GM18502 (cell line): ENCODE measurements around the gene HMGXB4.

Source experiments
- ATAC-seq: cut with Tn5 transposase; IDR thresholded peaks from one replicate; pipeline ENCODE4 v1.9.1; 2021; ENCODE audit warnings: mild to moderate bottlenecking; ENCODE audit not compliant: unreplicated experiment, poor library complexity

The HMGXB4 gene

DNA sequence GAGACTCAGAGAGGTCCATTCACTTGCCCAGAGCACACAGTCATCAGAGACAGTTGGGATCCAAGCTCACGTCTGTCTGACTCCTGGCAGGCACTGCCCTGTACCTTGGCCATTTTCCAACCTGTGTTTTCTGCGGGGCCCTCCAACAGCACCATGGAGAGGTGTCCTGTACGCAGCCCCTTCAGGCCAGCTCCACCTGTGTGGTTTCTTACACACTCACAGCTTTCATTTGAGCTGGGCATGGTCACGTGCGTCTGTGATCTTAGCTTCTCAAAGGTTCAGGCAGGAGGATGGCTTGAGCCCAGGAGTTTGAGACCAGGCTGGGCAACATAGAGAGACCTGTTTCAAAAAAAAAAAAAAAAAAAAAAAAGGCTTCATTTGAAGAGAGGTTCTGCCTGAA, 66.8 kb downstream of the HMGXB4 start:
- no peak for ATAC-seq

DNA sequence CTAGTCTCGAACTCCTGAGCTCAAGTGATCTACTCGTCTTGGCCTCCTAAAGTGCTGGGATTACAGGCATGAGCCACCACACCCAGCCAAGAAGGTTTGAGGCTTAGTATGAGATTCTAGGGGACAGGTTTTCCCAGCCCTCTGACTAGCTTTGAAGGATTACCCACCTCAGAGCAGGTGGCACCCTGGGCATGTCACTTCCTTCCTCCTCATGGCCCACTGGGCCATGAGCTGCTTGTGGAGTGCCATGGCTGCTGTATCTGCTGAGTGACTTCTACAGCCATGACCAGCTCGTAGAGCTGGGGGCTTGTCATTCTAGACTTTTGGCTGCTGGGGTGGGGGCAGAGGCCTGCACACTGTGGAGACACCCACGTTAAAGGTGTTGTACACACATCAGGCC, 67.5 kb downstream of the HMGXB4 start:
- no peak for ATAC-seq

- no peak for ATAC-seq
Observed at GRCh38 chr22:35325209-35325608, 67.9 kb downstream of the HMGXB4 start.

DNA sequence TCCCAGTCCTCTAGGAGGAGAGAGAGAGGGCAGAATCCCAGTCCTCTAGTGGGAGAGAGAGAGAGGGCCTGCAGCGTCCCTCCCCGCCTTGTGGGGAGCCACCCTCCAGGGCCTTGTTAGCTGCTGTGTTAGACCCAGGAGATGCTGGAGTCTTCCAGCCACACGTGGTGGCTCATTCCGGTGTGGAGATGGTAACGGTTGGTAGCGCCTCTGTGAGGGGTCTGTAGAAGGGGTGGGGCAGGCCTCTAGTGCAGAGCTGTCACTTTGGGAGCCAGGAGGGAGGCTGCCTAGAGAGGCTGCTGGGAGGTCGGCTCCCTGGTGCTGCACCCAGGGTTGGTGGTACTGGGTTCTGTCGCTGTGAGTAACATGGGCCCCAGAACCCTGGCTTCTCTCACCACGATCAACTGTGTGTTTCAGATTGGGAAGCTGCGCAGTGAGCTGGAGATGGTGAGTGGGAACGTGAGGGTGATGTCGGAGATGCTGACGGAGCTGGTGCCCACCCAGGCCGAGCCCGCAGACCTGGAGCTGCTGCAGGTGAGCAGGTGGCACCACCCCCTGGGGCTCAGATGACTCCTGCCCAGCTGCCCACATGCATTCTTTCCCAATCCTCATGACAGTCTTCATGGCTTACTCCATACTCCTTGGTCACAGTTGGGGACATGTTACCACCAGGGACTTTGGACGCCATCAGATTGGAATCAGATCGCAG, 69.7 kb downstream of the HMGXB4 start:
- ATAC-seq: no peak

- no peak for ATAC-seq
Observed at GRCh38 chr22:35327690-35328471, 70.6 kb downstream of the HMGXB4 start.

DNA sequence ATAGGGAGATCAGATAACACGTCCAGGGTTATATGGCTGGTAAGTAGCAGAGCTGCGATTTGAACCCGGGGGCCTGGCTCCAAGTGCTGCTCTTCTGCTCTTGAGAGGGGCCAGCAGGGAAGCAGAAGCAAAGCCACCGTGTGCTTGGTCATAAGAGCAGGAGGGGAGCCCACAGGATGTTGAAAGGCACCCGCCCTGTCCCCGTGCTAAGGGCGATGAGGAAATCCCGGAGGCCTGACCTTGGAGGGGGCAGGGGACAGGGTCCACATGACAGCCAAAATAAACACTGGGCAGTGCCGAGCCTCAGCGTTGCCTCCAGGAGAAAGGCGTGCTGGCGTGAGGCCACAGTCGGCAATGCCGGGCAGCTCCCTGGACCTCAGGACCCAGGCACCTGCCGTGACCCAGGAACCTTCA, 71.2 kb downstream of the HMGXB4 start:
- no peak for ATAC-seq

DNA sequence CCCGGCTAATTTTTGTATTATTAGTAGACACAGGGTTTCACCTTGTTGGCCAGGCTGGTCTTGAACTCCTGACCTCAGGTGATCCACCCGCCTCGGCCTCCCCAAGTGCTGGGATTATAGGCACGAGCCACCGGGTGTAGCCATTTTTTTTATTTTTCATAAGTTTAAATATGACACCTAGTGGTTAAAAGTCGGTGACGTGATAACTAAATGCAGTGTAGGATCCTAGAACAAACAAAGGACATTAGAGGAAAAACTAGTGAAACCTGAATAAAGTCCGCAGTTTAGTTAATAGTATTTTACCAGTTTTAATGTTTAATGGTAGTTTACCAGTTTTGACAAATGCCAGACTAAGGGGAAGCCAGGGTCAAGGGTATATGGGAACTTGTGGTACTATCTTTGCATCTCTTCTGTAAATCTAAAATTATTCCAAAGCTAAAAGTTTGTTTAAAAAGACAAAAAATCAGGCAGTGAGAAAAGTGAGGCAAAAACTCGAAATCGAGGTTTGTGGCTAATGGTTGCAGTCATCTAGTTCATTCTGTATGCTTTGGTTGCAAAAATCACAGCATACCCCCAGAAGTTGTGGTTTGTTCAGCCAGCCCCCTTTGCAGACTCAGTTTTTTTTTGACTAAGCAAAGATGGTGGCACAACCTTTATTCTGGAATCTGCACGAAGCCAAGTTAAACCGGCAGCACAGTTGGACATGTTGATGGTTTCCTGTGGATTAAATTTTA, 72.0 kb downstream of the HMGXB4 start:
- no peak for ATAC-seq

- ATAC-seq: no peak
Observed at GRCh38 chr22:35330258-35330861, 73.1 kb downstream of the HMGXB4 start.

- no peak for ATAC-seq
Observed at GRCh38 chr22:35332278-35332677, 75.0 kb downstream of the HMGXB4 start.

DNA sequence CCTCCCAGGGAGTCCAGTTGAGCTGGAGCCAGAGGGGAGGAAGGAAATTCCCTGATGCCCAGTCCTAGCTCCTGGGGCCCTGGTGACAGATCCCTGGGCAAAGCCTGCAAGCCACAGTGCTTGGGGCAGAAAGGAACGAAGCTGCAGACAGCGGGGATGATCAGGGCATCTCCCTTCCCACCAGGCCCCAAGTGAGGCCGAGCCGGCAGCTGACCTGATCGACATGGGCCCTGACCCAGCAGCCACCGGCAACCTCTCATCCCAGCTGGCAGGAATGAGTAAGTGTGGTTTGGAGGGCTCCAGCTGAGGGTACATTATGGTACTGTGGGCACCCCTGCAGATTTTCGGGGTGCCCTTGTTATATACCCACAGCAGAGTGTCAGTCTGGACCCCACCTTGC, 75.9 kb downstream of the HMGXB4 start:
- ATAC-seq: no peak

DNA sequence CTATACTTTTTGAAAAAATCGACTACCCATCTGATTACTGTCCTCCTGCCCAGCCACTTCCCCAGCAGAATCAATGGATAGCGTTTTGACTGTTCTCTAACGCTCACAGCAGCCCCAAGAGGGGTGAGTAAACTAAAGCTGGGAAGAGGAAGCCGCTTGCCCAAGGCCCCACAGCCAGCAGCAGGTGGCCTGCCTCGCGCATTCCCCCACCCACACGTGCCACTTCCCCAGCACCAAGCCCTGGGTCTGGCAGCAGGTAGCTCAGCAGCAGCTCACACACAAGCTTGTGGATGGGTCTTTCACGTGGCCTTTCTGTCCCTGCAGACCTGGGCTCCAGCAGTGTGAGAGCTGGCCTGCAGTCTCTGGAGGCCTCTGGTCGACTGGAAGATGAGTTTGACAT, 76.7 kb downstream of the HMGXB4 start:
- no peak for ATAC-seq

- no peak for ATAC-seq
Observed at GRCh38 chr22:35335468-35335867, 78.2 kb downstream of the HMGXB4 start.

- ATAC-seq: no peak
Observed at GRCh38 chr22:35335936-35336781, 78.9 kb downstream of the HMGXB4 start.

- ATAC-seq: no peak
Observed at GRCh38 chr22:35337932-35338331, 80.6 kb downstream of the HMGXB4 start.

DNA sequence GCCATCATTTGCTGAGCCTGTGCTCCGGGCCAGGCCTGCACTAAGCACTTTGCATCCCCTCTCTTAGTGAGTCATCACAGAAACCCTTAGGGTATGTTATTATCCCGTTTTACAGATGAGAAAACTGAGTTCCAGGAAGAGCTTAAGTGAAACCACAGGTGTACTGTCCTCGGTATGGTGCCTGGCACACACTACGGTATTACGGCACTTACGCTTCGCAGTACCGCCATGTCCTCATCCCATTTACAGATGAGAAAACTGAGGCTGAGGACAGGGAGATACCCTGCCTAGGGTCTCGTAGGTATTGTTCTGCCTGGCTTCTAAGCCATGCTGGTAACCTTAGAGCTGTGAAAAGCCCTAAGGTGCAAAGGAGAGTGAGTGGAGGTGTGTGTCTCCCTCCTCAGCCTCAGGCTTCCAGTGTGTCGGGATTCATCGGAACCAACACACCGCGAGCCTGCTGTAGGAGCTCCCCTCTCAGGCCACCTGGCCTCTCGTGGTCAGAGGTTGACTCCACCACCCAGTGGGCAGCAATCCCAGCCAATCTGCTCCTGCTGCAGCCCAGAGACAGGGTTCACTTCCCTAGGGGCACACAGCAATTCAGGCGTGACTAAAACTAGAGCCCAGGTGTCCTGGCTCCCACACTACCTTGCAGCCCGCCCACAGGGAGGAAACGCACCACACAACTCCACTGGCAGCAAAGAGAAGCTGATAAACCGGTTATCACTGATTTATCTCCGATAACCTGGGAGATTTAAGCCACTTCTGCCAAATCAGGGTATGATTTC, 84.0 kb downstream of the HMGXB4 start:
- no peak for ATAC-seq

GRCh38 chr22:35342390-35342789, 85.1 kb downstream of the HMGXB4 start:
- ATAC-seq: no peak

DNA sequence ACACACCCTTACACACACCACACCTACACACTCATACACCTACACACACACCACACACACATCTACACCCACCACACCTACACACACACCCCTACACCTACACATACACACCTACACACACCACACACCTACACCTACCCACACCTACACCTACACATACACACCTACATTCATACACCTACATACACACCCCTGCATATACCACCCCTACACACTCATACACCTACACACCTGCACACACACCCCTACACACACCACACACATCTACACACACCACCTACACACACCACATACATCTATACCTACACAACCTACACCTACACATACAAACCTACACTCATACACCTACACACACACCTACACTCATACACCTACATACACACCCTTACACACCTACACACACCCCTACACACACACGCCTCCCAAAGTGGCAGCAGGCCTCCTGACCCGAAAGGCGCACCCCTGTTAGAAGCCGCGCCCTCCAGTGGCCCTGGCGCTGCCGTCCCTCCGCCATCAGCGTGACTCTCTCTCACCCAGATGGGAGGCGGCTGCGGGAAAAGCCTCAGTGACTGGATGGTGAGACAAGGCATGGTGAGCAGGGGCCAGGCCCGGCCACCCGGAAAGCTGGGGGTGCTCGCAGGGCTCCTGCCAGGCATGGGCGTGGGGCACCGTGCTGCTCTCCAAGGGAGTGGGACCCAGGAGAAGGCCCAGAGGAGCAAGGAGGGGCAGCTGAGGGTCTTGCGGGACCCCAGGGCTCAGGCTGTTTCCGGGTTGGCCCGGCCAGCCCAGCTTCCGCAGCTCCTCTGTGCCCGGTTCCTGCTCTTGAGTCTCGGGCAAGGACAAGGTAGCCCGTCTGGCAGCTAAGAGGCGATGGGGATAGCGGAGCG, 86.6 kb downstream of the HMGXB4 start:
- ATAC-seq: no peak
